ENCODE measurements around the gene FAM151B.
"Not testable (repeated sequence)": the region's sequence is repeated elsewhere in the genome, so short reads cannot be mapped to it uniquely, and the experiment has no call there.

FAM151B gene

DNA sequence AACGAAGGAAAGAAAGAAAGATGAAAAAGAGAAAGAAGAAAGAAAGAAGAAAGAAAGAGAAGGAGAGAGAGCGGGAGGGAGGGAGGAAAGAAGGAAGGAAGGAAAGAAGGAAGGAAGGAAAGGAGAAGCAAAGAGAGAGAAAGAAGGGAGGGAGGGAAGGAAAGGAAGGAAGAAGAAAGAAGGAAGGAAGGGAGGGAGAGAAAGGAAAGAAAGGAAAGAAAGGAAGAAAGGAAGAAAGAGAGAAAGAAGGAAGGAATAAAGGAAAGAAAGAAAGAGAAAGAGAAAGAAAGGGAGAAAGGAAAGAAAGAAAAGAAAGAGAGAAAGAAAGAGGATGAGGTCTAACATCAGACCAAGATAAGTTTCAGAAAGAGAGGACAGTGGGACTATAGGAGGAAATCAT is 91.2 kb downstream of the FAM151B start:
- intact Hi-C loops (cut with DNase I), result no loop called here

DNA sequence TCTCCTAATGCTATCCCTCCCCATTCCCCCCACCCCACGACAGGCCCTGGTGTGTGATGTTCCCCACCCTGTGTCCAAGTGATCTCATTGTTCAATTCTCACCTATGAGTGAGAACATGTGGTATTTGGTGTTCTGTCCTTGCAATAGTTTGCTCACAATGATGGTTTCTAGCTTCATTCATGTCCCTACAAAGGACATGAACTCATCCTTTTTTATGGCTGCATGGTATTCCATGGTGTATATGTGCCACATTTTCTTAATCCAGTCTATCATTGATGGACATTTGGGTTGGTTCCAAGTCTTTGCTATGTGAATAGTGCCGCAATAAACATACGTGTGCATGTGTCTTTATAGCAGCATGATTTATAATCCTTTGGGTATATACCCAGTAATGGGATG is 92.4 kb downstream of the FAM151B start:
- DNase-seq; intact Hi-C loops (cut with DNase I): not testable (repeated sequence)

More for the DNA sequence above, 91.2 kb downstream of the FAM151B start:
- no peak for DNase-seq

- intact Hi-C loops (cut with DNase I), result no loop called here
- no peak for DNase-seq
These were observed 96.9 kb downstream of the FAM151B start for GRCh38 chr5:80584770-80585169.

DNA sequence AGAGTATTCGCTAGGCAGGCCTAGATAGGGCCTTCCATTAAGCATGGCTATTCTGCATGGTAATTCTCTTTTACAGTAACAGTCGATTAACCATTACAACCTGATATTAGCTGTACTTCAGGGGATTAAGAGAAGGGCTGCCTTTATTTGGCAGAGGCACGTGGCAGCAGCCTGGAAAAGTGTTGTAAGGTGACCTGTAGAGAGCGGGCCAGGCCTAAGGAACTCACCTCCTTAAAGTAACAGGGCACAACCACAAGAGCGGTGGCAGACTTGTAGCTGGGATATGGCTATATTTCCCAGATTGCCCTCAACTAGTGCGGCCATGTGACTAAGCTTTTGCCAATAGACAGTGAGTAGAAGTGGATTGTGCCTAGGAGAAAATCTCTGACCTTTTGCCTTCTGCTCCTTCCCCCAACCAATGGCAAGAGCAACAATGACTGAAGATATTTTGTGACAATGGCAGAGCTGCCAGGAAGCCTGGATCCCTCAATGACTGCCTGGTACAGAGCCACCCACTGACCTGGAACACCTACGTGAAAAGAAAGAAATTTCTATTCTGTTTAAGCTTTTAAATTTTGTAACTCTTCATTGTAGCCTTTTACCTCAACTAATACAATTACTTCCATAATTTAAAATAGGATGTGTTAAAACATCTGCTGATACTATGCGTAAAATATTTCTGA is 101.1 kb downstream of the FAM151B start:
- DNase-seq, result no peak
- intact Hi-C loops (cut with DNase I), result no loop called here

GRCh38 chr5:80590766-80591165 is 102.9 kb downstream of the FAM151B start:
- intact Hi-C loops (cut with DNase I), result no loop called here
- DNase-seq, result no peak

DNA sequence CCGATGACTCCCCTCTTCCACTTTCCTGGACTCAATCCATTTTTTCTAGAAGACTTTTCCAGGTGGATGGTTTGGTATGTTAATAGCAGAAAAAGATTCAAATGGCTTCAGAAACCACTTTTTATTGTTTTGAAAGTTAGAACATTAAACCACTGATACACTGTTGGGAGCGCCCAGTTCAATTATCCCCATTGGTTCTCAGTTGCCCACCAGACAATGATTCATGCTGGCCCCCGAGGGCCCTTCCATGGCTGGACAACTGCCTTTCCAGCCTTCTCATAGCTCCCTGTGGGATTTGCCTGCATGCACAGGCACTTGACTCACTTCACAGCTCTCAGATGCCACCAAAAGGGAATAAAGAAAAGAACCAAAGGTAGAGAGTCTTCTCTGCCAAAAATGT is 103.5 kb downstream of the FAM151B start:
- no peak for DNase-seq
- intact Hi-C loops (cut with DNase I), result no loop called here

DNA sequence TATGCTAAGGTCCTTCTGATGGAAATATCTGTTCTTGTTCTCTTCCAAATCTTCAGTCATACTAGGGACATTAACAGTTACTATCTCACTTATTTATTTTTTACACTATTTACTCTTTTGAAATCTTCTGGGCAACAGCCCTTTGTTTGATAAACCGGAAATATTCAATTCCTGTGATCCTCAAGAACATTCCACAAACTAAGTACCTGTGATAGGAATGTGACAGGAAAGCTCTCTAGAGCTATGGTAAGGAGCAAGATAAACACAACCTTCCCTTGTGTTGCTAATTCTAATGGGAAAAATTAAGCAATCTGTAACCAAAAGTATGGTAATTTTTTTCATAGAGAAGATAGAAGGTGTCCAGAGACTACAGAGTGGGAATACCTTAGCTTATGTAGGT is 104.2 kb downstream of the FAM151B start:
- intact Hi-C loops (cut with DNase I), result no loop called here

More for the DNA sequence above, 104.2 kb downstream of the FAM151B start:
- no peak for DNase-seq
